Measurements from ENCODE around the gene RTKN2.

- TF ChIP-seq EP300 (IDR thresholded peaks at IDR 0.05): no peak
- TF ChIP-seq CTCF (IDR thresholded peaks at IDR 0.05): no peak
- no peak for TF ChIP-seq POLR2A (IDR thresholded peaks at IDR 0.05; ENCODE audit: low read depth)
These were observed 34.5 kb downstream of the RTKN2 start for GRCh38 chr10:62234077-62234605.
